ENCODE measurements around the gene SYTL3.
A peak's percentile ranks its signal among the peaks of the same experiment; 100 is the strongest.
"Not testable (repeated sequence)": the region's sequence is repeated elsewhere in the genome, so short reads cannot be mapped to it uniquely, and the experiment has no call there.

Gene SYTL3

GRCh38 chr6:158665332-158665731, 15.5 kb downstream of the SYTL3 start:
- no peak for DNase-seq

DNA sequence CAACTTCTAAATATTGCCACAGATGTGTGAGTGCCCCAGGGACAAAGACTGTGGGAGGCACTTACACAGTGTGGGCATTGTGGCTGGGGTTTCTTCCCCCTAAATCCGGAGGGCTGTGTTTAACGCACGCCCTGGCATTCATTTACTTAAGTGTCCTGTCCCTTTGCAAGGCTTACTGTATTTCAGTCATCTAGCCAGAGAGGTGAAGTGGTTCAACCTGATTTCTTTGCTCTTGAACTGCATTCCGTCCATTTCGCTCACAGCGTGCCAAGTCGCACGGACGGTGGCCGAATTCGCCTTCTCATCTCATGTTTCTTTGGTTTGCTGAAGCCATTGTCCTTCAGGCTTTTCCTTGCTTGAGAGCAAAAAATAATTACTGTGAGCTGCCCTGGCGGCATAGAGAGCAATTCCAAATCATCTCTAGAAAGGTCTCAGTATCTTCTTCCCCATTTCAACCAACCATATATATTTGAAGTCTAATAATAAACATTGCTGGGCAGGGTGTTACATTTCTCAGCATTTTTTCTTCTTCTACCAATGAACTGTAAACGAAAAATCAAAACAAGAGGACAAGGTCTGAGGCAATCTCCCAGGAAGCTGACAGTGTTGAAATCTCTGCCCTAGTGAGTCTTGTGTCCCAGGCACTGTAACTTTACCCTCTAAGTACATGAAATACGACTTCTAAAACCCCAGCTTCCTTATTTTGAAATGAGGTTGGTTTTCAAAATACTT, 16.9 kb downstream of the SYTL3 start:
- DNase-seq = no peak

GRCh38 chr6:158667360-158667981, 17.6 kb downstream of the SYTL3 start:
- no peak for DNase-seq

DNA sequence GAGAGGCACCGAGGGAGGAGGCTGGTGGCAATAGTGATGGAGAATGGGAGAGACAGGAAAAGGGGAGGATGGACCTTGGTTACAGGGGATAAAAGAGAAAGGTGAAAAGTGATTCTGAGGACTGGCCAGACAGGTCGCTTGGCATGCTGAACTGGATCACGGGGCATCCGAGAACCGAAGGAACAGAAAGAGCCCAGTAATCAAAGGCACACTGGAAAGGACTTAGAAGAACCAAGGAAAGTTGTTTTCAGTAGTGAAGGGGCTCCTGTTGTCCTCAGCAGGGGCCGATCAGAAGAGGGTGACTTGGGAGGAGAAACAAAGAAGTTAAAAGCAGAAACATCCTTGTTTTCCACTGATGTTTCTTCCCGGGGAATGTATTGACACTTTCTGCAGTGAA, 18.9 kb downstream of the SYTL3 start:
- no peak for DNase-seq

- peak; percentile 42 for DNase-seq
Measured at GRCh38 chr6:158669145-158670035, 19.5 kb downstream of the SYTL3 start.

DNA sequence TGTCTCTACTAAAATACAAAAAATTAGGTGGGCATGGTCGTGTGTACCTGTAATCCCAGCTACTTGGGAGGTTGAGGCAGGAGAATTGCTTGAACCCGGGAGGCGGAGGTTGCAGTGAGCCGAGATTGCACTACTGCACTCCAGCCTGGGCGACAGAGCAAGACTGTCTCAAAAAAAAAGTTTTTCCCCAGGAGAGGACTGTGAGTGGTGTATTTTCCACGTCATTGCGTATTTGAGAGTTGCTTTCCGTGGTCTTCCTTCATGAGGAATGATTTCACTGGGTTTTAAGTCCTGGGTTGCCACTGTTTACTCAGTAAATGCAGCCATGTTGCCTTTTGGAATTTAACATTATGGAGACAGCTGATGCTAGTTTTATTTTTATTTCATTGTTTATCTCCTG, 22.3 kb downstream of the SYTL3 start:
- not testable (repeated sequence) for DNase-seq

- no peak for DNase-seq
Measured at GRCh38 chr6:158672726-158673125, 22.9 kb downstream of the SYTL3 start.

DNA sequence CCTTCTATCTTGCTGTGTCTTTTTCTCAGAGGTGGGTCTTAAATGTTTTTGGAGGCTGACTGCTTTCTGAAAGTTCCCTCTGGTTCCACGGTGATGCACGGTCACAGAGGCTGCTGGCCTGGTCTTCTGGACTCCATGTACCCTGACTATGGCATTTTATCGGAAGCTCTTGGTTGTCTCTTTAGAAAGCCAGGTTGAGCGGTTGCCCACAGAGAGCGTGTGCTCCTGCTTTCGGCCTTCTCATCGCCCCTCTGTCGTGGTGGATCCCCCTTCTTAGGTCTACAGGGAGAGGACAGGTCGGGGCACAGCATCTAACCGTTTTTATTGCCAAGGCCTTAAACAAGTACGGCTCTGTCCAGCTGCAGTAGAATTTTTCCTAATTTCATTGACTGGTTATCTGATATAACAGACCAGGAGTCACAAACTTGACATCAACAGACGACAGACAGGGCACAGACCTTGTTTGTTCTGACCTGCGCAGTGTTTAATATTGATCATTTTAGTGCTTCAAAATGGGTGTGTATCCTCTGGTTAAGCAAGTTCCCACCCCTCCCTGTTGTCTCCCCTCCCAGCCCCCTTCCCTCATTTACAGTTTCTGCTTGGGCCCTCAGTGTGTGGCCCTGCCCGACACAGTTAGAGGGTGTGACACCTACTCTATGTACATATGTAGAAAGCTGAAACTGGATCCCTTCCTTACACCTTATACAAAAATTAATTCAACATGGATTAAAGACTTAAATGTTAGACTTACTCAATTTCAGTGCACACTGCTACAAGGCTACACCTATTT, 24.7 kb downstream of the SYTL3 start:
- DNase-seq = no peak

GRCh38 chr6:158677094-158677493, 27.2 kb downstream of the SYTL3 start:
- DNase-seq = not testable (repeated sequence)

- DNase-seq = no peak
Measured at GRCh38 chr6:158677906-158678578, 28.2 kb downstream of the SYTL3 start.

DNA sequence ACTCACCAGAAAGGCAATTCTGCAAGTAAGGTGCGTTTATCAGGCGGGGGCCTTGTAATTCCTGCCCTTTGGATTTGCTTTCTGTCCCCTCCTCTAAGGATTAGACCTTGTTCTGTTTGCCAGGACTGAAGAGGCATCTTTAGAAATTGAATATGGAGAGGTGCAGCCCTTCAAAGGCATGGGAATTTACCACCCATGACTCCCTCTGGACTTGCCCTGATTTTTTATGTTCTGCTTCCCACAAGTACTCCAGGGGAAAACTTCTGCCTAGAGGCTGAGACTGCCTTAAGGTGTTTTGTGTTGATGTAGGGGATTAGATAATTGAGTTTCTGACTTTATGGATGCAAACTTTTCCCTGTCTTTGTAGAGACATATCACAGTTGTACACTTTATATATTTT, 30.2 kb downstream of the SYTL3 start:
- no peak for DNase-seq

DNA sequence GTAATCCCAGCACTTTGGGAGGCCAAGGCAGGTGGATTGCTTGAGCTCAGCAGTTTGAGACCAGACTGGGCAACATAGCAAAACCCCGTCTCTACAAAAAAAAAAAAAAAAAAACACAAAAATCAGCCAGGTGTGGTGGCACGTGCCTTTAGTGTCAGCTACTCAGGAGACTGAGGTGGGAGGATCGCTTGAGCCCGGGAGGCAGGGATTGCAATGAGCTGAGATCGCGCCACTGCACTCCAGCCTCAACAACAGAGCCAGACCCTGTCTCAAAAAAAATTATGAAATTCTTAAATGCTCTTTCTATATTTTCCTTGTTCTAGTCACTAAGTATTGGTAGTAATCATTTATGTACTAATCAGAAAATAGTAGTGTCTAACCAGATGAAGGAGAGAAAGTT, 30.6 kb downstream of the SYTL3 start:
- DNase-seq = no peak

GRCh38 chr6:158684311-158684710, 34.5 kb downstream of the SYTL3 start:
- no peak for DNase-seq

DNA sequence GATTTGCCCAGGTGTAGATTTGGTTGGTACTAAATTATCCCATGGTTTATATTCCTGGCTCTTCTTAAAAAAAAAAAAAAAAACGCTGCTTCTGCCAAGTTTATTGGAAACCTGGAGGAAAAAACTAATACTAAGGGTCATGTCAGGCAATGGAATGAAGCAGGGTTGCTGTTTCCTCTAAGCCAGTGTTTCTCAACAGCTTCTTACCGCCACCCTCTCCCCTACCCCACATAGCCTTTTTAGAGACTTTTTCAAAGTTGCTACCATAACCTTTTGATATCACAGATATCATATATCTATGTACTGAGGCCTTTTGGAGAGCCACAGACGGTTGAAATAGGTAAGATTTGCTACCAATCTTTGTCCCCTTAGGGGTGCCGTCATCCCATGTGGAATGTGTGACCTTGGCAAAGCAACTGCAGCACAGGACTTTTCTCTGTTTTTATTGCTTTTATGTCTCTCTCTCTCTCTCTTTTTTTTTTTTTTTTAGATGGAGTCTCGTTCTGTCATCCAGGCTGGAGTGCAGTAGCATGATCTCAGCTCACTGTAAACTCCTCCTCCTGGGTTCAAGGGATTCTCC, 35.0 kb downstream of the SYTL3 start:
- DNase-seq = no peak

DNA sequence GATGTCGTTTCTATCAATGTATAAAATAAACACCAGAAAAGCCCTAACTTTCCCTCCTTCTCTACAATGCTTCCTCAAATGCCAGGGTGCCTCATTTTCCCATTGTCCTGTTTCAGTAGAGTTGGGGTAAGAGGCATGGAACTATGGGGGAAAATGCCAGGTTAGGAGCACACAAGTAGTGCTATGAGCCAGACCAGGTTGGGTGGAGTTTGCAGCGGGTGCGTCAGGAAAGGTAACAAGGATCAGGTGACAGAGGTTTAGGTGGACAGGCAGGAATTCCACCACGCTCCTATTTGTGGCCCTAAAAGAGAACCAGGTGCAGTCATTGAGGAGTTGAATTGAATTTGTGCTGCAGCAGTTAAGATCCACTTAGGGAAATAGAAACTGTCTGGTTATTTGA, 36.5 kb downstream of the SYTL3 start:
- DNase-seq = no peak

DNA sequence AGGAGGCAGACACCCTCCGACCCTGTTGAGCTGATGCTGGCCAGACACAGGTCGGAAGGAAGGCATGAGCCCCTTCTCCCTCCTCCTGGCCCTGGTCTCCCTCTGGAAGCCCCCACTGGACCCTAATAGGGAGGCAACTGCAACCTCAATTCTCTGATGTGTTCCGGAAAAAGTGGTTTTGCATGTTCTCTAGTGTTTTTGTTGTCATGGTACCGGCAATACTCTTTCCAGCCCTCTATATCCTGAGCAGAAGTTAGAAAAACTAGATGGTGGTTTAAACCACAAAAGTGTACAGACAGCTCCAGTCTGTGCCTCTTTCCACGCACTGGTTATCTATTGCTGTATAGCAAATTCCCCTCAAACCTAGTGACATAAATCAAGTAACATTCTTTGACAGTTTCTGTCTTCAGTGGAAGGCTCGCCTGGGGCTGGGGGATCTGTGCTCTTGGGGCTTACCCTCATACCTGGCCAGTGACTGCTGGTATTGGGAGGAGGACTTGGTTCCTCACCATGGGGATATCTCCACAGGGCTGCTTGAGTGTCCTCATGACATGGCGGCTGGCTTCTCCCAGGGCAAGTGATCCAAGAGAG, 37.0 kb downstream of the SYTL3 start:
- no peak for DNase-seq

DNA sequence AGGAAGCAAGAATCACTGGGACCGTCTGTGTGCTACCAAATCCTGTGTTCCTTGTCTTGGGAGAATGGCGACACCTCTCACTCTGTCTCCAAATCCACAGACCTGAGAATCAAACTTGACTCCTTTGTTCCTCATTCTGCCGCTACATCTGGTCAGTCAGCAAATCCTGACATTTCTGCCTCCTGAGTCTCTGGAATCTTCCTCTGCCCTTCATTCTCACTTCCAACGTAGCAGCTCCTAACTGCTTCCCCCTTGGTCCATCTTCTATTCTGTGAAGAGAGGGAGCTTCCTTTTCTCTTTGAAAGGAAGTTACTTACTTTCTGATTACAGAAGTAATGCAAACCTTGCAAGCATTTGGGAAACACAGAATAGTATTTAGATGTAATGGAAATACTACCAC, 37.7 kb downstream of the SYTL3 start:
- no peak for DNase-seq

- no peak for DNase-seq
Measured at GRCh38 chr6:158688860-158689259, 39.0 kb downstream of the SYTL3 start.

- no peak for DNase-seq
Measured at GRCh38 chr6:158694913-158695312, 45.1 kb downstream of the SYTL3 start.

GRCh38 chr6:158697811-158698210, 48.0 kb downstream of the SYTL3 start:
- no peak for DNase-seq

DNA sequence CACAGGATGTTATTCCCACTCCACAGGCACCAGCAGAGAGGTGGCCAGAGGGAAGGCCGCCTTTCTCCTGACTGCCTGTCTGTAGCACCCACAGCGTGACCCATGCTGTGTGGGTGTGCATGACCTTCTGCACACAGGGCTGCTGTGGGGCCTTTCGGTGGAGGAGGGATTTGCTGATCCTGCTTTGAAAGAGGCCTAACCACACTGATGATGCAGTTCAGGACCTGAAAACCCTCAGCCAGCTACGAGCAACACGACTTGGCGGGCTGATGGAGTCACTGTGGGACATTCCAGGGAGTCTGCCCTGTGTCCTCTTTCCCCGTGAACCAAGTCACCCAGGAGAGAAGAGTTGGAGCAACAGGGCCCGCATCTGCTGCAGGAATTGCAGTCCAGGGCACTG, 49.1 kb downstream of the SYTL3 start:
- DNase-seq = no peak

DNA sequence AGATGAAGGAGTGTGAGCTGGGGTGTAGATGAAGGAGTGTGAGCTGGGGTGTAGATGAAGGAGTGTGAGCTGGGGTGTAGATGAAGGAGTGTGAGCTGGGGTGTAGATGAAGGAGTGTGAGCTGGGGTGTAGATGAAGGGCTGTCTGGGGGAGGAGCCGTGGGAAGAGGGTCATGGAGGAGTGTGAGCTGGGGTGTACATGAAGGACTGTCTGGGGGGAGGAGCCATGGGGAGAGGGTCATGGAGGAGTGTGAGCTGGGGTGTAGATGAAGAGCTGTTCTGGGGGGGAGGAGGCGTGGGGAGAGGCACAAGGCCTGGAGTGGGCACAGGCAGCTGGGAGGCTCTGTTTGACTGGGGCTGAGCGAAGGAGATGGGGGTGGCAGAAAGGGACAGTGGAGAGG, 51.4 kb downstream of the SYTL3 start:
- not testable (repeated sequence) for DNase-seq
